WTC11 (cell line): ENCODE results near the gene EIF4G3. TPM values are rescaled to one million over a fixed set of nuclear protein-coding genes. Genes with fewer than 3 reads are reported as not detected.

Experiments used
- ATAC-seq: fragments of 200-7000 bp; cut with Tn5 transposase; 2 replicates; pipeline ENCODE4 v1.10.0; 2021; ENCODE audit warnings: mild to moderate bottlenecking, moderate library complexity
- CTCF ChIA-PET: fragments of 300-600 bp; sonication (Branson Sonifier 250); formaldehyde crosslinking; loops from one replicate; lab custom pipeline; 2021; ENCODE audit warnings: antibody characterized with exemption; lab: Charles Lee
- POLR2A ChIA-PET: fragments of 350-600 bp; sonication (Branson Sonifier 250); formaldehyde crosslinking; loops from one replicate; lab custom pipeline; 2021; ENCODE audit warnings: antibody characterized with exemption; lab: Charles Lee
- DNase-seq: peaks from one replicate; pipeline ENCODE4 v3.0.0; 2021; ENCODE audit warnings: low spot score
- H3K27ac Mint-ChIP-seq: 2 replicates; pipeline ENCODE4 v1.8.0; 2021; ENCODE audit warnings: mixed read lengths
- H3K27me3 Mint-ChIP-seq: 2 replicates; pipeline ENCODE4 v1.8.0; 2021; ENCODE audit warnings: low read depth, mild to moderate bottlenecking, moderate library complexity, mixed read lengths
- H3K36me3 Mint-ChIP-seq: 2 replicates; pipeline ENCODE4 v1.8.0; 2021; ENCODE audit warnings: mixed read lengths
- H3K4me1 Mint-ChIP-seq: 2 replicates; pipeline ENCODE4 v1.8.0; 2022; ENCODE audit warnings: mixed read lengths
- H3K4me3 Mint-ChIP-seq: 2 replicates; pipeline ENCODE4 v1.8.0; 2021; ENCODE audit warnings: mild to moderate bottlenecking, moderate library complexity, mixed read lengths
- H3K9me3 Mint-ChIP-seq: 2 replicates; pipeline ENCODE4 v1.8.0; 2021; ENCODE audit warnings: mixed read lengths
- CDX4 ChIP-seq: fragments of 250-450 bp; sonication (Bioruptor Pico); IDR thresholded peaks from 2 replicates; pipeline ENCODE4 v1.9.0; 2021; ENCODE audit warnings: moderate library complexity, mild to moderate bottlenecking, inconsistent platforms, borderline replicate concordance
- E2F1 ChIP-seq: sonication (generic); formaldehyde crosslinking; IDR thresholded peaks from 2 replicates; pipeline ENCODE4 v1.8.0; 2022; ENCODE audit warnings: mild to moderate bottlenecking, missing genetic modification reagents
- ESRRA ChIP-seq: sonication (generic); formaldehyde crosslinking; IDR thresholded peaks from 2 replicates; pipeline ENCODE4 v1.8.1; 2022; ENCODE audit warnings: mild to moderate bottlenecking, missing genetic modification reagents, borderline replicate concordance
- ETV6 ChIP-seq: sonication (generic); formaldehyde crosslinking; IDR thresholded peaks from 2 replicates; pipeline ENCODE4 v1.8.1; 2022; ENCODE audit warnings: mild to moderate bottlenecking, missing genetic modification reagents
- FOXJ3 ChIP-seq: sonication (generic); formaldehyde crosslinking; IDR thresholded peaks from 2 replicates; pipeline ENCODE4 v1.9.0; 2021; ENCODE audit warnings: missing genetic modification reagents, mild to moderate bottlenecking, borderline replicate concordance
- FOXP1 ChIP-seq: sonication (generic); formaldehyde crosslinking; IDR thresholded peaks from 2 replicates; pipeline ENCODE4 v1.8.0; 2022; ENCODE audit warnings: missing genetic modification reagents, mild to moderate bottlenecking, moderate library complexity, borderline replicate concordance
- FOXP4 ChIP-seq: sonication (generic); formaldehyde crosslinking; IDR thresholded peaks from 2 replicates; pipeline ENCODE4 v1.8.0; 2022; ENCODE audit warnings: mild to moderate bottlenecking, missing genetic modification reagents
- JAZF1 ChIP-seq: fragments of 250-450 bp; sonication (Bioruptor Pico); IDR thresholded peaks from 2 replicates; pipeline ENCODE4 v1.9.0; 2021; ENCODE audit warnings: moderate library complexity, mild to moderate bottlenecking, inconsistent platforms
- JUN ChIP-seq: sonication (generic); formaldehyde crosslinking; IDR thresholded peaks from 2 replicates; pipeline ENCODE4 v1.8.0; 2023; ENCODE audit warnings: mild to moderate bottlenecking, missing genetic modification reagents
- KAT7 ChIP-seq: sonication (generic); formaldehyde crosslinking; IDR thresholded peaks from 2 replicates; pipeline ENCODE4 v1.8.1; 2023; ENCODE audit warnings: missing genetic modification reagents, mild to moderate bottlenecking, borderline replicate concordance
- MYBL2 ChIP-seq: sonication (generic); formaldehyde crosslinking; IDR thresholded peaks from 2 replicates; pipeline ENCODE4 v1.8.1; 2023; ENCODE audit warnings: mild to moderate bottlenecking, moderate library complexity, missing genetic modification reagents
- NR1H2 ChIP-seq: sonication (generic); formaldehyde crosslinking; IDR thresholded peaks from 2 replicates; pipeline ENCODE4 v1.9.0; 2021; ENCODE audit warnings: mild to moderate bottlenecking, moderate library complexity, missing genetic modification reagents
- RORB ChIP-seq: fragments of 250-450 bp; sonication (Bioruptor Pico); IDR thresholded peaks from 2 replicates; pipeline ENCODE4 v1.9.0; 2021; ENCODE audit warnings: mild to moderate bottlenecking
- SP1 ChIP-seq: sonication (generic); formaldehyde crosslinking; conservative IDR thresholded peaks from 2 replicates; pipeline ENCODE4 v1.8.1; 2022; ENCODE audit warnings: missing genetic modification reagents
- STAT6 ChIP-seq: sonication (generic); formaldehyde crosslinking; conservative IDR thresholded peaks from 2 replicates; pipeline ENCODE4 v1.8.1; 2023; ENCODE audit warnings: mild to moderate bottlenecking, low read depth, missing genetic modification reagents, moderate library complexity
- TCF7 ChIP-seq: sonication (generic); formaldehyde crosslinking; IDR thresholded peaks from 2 replicates; pipeline ENCODE4 v1.8.0; 2022; ENCODE audit warnings: mild to moderate bottlenecking, low read depth, missing genetic modification reagents, moderate library complexity
- ZNF416 ChIP-seq: fragments of 250-450 bp; sonication (Bioruptor Pico); IDR thresholded peaks from 2 replicates; pipeline ENCODE4 v1.9.0; 2021; ENCODE audit warnings: mild to moderate bottlenecking, inconsistent platforms
- ZNF671 ChIP-seq: fragments of 250-450 bp; sonication (Bioruptor Pico); IDR thresholded peaks from 2 replicates; pipeline ENCODE4 v1.8.0; 2021; ENCODE audit warnings: mild to moderate bottlenecking
- total RNA-seq: library from RNA; stranded (reverse); gene quantifications from 3 replicates; pipeline ENCODE4 v1.2.3, GENCODE V29; 2021
- TF ChIP-seq, protein P1 (sequence below): sonication (generic); formaldehyde crosslinking; IDR thresholded peaks from 2 replicates; pipeline ENCODE4 v1.8.1; 2023; ENCODE audit warnings: mild to moderate bottlenecking, missing genetic modification reagents, moderate library complexity
- TF ChIP-seq, protein P2 (sequence below): sonication (generic); formaldehyde crosslinking; IDR thresholded peaks from 2 replicates; pipeline ENCODE4 v1.8.1; 2022; ENCODE audit warnings: mild to moderate bottlenecking, moderate library complexity, missing genetic modification reagents
- TF ChIP-seq, protein P3 (sequence below): sonication (generic); formaldehyde crosslinking; IDR thresholded peaks from 2 replicates; pipeline ENCODE4 v1.8.1; 2023; ENCODE audit warnings: mild to moderate bottlenecking, missing genetic modification reagents
- TF ChIP-seq, protein P4 (sequence below): sonication (generic); formaldehyde crosslinking; IDR thresholded peaks from 2 replicates; pipeline ENCODE4 v1.8.1; 2022; ENCODE audit warnings: missing genetic modification reagents, borderline replicate concordance

The EIF4G3 gene
- total RNA-seq, 1 experiment from 2014 or later, result 77.7 TPM

- DNase-seq (peak; percentile 96), ATAC-seq (peak; percentile 88)
- ChIA-PET CTCF (interaction anchor here (0.6 to 2.4 kb wide), 9 partner anchors 58 to 574 kb away, joined by 3 to 13 read pairs (median 4); partner anchors contain the start of genes DDOST and KIF17), POLR2A (interaction anchor here (0.6 to 2.5 kb wide), 17 partner anchors 10 to 385 kb away, joined by 3 to 14 read pairs (median 4); partner anchors contain the start of genes DDOST, KIF17 and SH2D5)
- no peaks in the 10 kb centered on the region for H3K9me3 Mint-ChIP-seq
- no peaks in the 10 kb centered on the region for H3K36me3 Mint-ChIP-seq
- H3K4me3 Mint-ChIP-seq, result peak overlapping the region; percentile 100
- no peaks in the 10 kb centered on the region for H3K27me3 Mint-ChIP-seq
- peaks cover 24% of the 10 kb centered on the region for H3K4me1 Mint-ChIP-seq
- peak overlapping the region; percentile 98 for H3K27ac Mint-ChIP-seq
- TF ChIP-seq ETV6 (CRISPR knock-in tag) (peak; percentile 10; the same call in 1 of the 2 replicates), FOXJ3 (CRISPR knock-in tag) (no peak), MYBL2 (CRISPR knock-in tag) (peak; percentile 99), JUN (CRISPR knock-in tag) (0 out of 2 replicates have a peak, but pooled peaks have one; percentile 14), JAZF1 (CRISPR knock-in tag) (no peak), E2F1 (CRISPR knock-in tag) (no peak), NR1H2 (CRISPR knock-in tag) (no peak), RORB (CRISPR knock-in tag) (no peak), ESRRA (CRISPR knock-in tag) (peak; percentile 44; the same call in 1 of the 2 replicates), ZNF671 (no peak), TCF7 (CRISPR knock-in tag) (peak; percentile 70), SP1 (CRISPR knock-in tag) (peak; percentile 82), STAT6 (CRISPR knock-in tag) (no peak), FOXP1 (CRISPR knock-in tag) (peak; percentile 90), FOXP4 (CRISPR knock-in tag) (0 out of 2 replicates have a peak, but pooled peaks have one; percentile 54), CDX4 (CRISPR knock-in tag) (no peak), KAT7 (peak; percentile 77; the same call in 1 of the 2 replicates), ZNF416 (CRISPR knock-in tag) (0 out of 2 replicates have a peak, but pooled peaks have one; percentile 31)
- TF ChIP-seq, protein P1, sequence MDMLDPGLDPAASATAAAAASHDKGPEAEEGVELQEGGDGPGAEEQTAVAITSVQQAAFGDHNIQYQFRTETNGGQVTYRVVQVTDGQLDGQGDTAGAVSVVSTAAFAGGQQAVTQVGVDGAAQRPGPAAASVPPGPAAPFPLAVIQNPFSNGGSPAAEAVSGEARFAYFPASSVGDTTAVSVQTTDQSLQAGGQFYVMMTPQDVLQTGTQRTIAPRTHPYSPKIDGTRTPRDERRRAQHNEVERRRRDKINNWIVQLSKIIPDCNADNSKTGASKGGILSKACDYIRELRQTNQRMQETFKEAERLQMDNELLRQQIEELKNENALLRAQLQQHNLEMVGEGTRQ (CRISPR knock-in tag), result no peak
- TF ChIP-seq, protein P2, sequence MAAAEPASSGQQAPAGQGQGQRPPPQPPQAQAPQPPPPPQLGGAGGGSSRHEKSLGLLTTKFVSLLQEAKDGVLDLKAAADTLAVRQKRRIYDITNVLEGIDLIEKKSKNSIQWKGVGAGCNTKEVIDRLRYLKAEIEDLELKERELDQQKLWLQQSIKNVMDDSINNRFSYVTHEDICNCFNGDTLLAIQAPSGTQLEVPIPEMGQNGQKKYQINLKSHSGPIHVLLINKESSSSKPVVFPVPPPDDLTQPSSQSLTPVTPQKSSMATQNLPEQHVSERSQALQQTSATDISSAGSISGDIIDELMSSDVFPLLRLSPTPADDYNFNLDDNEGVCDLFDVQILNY, result peak; percentile 18; the same call in 1 of the 2 replicates
- TF ChIP-seq, protein P3, sequence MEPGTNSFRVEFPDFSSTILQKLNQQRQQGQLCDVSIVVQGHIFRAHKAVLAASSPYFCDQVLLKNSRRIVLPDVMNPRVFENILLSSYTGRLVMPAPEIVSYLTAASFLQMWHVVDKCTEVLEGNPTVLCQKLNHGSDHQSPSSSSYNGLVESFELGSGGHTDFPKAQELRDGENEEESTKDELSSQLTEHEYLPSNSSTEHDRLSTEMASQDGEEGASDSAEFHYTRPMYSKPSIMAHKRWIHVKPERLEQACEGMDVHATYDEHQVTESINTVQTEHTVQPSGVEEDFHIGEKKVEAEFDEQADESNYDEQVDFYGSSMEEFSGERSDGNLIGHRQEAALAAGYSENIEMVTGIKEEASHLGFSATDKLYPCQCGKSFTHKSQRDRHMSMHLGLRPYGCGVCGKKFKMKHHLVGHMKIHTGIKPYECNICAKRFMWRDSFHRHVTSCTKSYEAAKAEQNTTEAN (CRISPR knock-in tag), result peak; percentile 84; the same call in 1 of the 2 replicates
- TF ChIP-seq, protein P4, sequence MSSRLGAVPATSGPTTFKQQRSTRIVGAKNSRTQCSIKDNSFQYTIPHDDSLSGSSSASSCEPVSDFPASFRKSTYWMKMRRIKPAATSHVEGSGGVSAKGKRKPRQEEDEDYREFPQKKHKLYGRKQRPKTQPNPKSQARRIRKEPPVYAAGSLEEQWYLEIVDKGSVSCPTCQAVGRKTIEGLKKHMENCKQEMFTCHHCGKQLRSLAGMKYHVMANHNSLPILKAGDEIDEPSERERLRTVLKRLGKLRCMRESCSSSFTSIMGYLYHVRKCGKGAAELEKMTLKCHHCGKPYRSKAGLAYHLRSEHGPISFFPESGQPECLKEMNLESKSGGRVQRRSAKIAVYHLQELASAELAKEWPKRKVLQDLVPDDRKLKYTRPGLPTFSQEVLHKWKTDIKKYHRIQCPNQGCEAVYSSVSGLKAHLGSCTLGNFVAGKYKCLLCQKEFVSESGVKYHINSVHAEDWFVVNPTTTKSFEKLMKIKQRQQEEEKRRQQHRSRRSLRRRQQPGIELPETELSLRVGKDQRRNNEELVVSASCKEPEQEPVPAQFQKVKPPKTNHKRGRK (CRISPR knock-in tag), result no peak
Measured at GRCh38 chr1:20786253-20787028, 390.3 kb downstream of the EIF4G3 start.
